NCI-H69 (cell line): Measurements from ENCODE around the gene PPP1R16B.

Experiments
- DNase-seq: peaks from one replicate; lab custom pipeline; 2025; lab: John Stamatoyannopoulos, UW

The PPP1R16B gene

DNA sequence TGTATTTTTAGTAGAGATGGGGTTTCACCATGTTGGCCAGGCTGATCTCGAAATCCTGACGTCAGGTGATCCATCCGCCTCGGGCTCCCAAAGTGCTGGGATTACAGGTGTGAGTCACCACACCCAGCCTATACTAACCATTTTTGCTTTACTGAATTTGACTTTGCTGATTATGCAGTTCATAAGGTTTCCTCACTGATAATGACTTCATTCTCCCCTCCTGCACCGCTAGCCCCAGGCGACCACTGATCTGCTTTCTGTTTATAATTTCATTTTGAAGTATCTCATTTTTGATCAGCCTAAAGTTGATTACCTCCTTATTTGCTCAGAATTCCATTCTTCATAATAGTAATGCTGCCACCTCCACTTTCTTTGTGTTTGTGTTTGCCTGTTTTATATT, 72.0 kb downstream of the PPP1R16B start:
- DNase-seq, result no peak

DNA sequence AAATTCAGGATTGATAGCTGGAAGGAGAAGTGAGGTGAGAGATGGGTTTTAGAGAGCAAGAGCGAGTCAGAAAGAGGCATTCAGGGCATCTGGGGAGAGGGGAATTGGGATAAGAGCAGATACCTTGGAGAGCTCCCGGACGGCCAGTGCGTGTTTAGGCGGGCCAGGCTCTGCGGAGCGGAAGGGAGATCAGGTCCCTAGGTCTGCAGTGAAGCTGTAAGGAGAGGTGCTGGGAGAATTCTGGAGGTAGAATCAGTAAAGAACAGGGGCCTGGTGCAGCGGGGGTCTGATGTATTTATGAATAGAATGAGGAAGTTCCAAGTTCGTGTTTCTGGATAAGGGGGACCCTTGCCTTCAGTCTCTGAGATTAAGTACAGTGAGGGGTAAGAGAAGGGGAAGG, 73.4 kb downstream of the PPP1R16B start:
- no peak for DNase-seq

- DNase-seq, result peak; percentile 58
These were observed 75.6 kb downstream of the PPP1R16B start for GRCh38 chr20:38880952-38881735.

- no peak for DNase-seq
These were observed 76.4 kb downstream of the PPP1R16B start for GRCh38 chr20:38881806-38882440.

DNA sequence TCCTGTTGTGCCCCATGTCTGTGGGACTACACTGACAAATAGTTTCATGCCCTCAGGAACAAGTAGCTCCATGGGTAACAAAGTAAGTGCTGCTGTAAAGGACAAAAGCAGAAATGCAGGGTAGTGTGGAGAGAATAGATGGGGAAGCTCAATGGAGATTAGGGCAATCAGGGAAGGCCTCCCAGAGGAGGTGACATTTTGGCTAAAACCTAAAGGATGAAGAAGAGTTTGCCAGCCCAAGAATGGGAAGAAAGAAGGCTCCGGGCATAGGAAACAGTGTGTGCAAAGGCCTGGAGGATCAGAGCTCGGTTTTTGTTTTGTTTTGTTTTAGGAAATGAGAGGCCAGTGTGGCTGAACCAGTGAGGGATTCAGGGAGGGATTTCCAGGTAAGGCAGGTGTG, 77.1 kb downstream of the PPP1R16B start:
- DNase-seq, result no peak

GRCh38 chr20:38883081-38883980, 77.8 kb downstream of the PPP1R16B start:
- DNase-seq, result peak; percentile 94

GRCh38 chr20:38883981-38884733, 78.7 kb downstream of the PPP1R16B start:
- no peak for DNase-seq

- DNase-seq, result peak; percentile 49
These were observed 79.9 kb downstream of the PPP1R16B start for GRCh38 chr20:38885357-38885756.

DNA sequence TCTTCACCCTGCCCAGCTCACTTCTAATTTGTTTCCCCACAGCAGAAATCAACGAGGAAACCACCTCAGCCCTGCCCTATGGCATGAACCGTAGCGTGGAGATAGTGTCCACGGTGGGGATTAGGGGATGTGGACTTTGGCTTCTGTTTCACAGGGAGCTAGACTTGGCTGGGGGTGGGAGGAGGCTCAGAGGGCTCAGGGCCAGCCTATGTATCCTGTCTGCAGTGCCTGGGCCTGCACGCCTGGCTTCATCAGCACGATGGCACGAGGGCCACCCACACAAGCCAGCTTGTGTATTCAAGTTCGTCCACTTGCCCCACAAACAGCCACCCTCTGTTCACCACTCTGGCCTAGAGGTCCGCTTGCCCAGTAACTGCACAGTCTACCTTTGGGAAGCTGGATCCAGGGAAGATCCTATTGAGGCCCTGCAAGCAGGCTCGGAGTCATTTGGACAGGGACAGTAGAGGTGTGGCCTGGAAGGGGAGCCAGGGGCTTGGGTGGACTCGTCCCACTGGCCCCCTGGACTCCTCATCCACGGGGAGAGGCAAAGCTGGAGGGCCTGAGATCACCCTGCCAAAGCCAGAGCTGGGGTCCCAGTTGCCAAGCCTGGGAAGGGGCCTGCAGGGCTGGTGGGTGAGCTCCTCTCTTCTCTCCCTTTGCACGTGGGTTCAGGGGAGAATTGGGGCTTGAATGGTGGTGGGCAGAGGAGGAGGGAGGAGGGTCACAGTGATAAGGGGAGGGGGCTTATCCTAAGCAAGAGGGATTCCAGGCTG, 82.7 kb downstream of the PPP1R16B start:
- DNase-seq, result no peak

- no peak for DNase-seq
These were observed 83.6 kb downstream of the PPP1R16B start for GRCh38 chr20:38889050-38889449.

DNA sequence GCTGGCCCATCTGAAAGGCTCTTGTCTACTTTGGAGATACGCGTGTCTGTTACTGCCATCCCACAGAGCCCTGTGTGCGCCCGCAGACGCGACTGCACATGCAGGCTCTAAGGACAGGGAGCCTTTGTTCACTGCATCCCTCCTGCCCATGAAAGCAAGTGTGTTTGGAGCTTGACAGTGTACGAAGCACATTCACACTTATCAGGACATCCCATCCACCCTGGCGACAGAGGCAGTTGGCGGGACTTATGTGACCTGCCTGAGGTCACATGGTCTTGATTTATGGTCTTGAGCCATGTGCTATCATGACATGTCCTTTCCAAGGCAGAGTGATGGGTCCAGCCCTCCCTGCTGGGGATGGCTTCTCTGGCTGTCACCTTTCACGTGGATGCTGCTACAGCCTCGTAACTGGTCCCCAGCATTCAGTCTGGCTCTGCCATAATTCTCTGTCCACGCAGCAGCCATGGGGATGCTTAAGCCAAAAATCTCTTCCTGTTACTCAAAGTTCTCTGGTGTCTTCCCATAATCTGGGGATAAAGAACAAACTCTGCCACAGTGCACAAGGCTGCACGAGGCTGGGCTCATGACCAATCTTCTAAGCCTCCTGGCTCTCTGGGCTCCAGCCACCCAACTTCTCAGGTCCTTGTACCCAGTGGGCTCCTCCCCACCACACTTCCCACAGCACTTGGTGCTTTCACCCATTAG, 84.4 kb downstream of the PPP1R16B start:
- DNase-seq, result no peak

- peak; percentile 12 for DNase-seq
These were observed 85.0 kb downstream of the PPP1R16B start for GRCh38 chr20:38890497-38890818.

GRCh38 chr20:38892091-38892981, 86.8 kb downstream of the PPP1R16B start:
- DNase-seq, result no peak

DNA sequence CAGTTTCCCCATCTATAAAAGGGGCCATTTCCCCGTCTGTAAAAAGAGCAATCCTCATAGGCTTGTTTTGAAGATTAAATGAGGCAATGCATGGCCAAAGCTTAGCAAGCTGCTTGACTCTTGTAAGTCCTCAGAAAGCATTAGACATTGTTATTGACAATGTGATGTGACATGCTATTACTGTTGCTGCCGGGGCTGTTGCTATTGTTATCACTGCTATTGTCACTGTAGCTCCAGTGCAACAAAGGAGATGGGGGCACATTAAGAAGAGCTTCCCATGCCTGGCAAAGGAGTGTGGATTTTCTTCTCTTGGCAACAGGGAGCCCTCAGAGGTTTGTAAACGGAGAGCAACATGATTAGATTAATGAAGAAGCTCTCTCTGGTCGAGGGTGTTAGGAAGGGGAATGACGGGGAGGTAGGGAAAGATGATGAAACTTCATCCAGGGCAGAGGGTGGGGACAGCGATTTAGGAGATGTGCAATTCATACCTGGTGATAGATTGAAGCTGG, 87.6 kb downstream of the PPP1R16B start:
- DNase-seq, result no peak

DNA sequence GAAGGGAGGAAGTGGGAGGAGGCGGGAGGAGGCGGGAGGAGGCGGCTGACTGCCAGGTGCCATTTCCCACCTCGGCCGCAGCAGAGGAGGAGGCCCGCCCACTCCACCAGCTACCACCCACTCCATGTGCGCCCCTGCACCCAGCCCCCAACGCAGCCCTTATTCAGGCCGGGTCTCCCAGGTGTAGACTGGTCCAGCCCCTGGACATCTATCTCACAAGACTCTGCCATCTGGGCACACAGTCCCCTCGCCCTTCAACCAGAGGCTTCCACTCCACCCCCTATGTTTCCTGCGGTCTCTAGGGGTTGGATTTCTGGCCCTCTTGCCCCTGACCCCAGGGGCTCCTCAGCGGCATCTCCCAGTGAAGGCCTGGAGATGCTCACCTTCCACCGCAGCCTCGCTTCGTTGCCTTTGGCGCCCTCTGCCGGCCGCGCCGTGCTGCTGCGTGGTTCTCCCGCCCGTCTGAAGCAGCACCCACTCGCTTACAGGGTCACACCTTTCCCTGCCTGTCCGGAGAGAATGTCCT, 88.1 kb downstream of the PPP1R16B start:
- DNase-seq, result peak; percentile 93

DNA sequence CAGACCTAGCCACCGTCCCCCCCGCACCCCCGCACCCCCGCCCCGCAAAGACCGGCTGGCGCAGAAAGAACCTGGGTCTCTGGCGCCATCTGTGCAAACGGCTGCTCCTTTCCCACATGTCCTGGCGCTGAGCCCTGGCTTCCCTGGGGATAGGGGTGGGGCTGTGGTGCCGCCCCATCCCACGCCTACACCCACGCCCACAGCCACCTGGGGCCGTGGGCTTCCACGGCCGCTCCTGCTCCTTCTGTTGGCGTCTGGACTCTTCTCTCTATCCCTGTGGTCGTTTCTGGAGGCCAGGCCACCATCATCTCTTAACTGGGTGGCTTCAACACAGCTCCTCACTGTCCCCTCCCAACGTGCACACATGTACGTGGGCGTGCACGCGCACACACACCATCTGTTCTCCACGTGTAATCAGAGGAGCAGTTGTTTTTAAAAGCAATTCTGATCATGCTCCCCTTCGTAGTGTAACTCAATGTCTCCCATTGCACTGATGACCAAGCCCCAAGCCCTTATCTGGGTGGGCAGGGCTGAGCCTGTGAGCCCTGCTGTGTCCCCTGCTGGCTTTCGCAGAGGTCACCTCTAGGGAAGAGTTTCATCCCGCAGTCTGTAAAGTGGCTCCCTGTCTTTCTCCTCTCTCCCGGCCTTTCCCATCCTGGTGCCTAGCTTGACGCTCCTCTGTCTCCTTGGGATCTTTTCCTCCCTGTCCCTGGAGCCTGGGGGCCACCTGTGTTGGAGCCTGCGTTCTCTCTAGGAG, 88.8 kb downstream of the PPP1R16B start:
- DNase-seq, result peak; percentile 93

DNA sequence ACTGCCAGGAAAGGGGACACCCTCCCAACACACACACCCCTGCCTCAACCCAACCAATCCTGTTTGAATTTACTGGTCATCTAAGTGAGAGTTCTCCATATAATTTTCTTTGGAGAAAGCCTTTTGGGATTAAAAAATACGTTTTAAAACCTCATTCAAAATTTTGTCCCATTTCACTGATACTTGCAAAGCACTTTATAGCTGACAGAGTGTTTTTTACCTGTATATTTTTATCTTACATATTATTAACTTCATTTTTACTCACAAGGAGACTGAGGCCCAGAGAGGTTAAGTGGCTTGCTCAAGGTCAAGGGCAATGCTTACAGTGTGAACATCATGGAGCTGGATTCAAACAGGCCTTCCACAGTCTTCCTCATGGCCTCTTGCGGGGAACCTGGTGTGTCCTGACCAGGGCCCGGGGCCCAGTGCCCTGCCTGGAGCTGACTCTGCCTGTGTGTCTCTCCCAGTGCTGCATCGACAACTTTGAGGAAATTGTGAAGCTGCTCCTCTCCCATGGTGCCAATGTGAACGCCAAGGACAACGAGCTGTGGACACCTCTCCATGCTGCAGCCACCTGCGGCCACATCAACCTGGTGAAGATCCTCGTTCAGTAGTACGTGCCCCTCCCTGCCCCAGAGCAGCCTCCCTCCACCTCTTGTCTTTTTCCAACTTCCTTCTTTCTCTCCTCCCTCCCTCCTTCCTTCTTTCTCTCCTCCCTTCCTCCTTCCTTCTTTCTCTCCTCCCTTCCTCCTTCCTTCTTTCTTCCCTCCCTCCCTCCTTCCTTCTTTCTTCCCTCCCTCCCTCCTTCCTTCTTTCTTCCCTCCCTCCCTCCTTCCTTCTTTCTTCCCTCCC, 89.8 kb downstream of the PPP1R16B start:
- DNase-seq, result no peak
